GM21786 (cell line): ENCODE measurements around the gene EHD1.
"Not testable (repeated sequence)": the region's sequence is repeated elsewhere in the genome, so short reads cannot be mapped to it uniquely, and the experiment has no call there.

Experiments
- ATAC-seq: cut with Tn5 transposase; IDR thresholded peaks from one replicate; pipeline ENCODE4 v1.9.1; 2021; ENCODE audit not compliant: unreplicated experiment

The EHD1 gene

GRCh38 chr11:64832467-64833197, 45.8 kb downstream of the EHD1 start:
- ATAC-seq: no peak

- no peak for ATAC-seq
Measured at GRCh38 chr11:64831411-64831891, 47.0 kb downstream of the EHD1 start.

GRCh38 chr11:64829536-64830251, 48.7 kb downstream of the EHD1 start:
- ATAC-seq: no peak

- ATAC-seq: no peak
Measured at GRCh38 chr11:64827451-64827839, 51.0 kb downstream of the EHD1 start.

- ATAC-seq: no peak
Measured at GRCh38 chr11:64826578-64827450, 51.6 kb downstream of the EHD1 start.

- ATAC-seq: no peak
Measured at GRCh38 chr11:64826062-64826461, 52.4 kb downstream of the EHD1 start.

GRCh38 chr11:64823568-64824119, 54.8 kb downstream of the EHD1 start:
- ATAC-seq: no peak

- ATAC-seq: no peak
Measured at GRCh38 chr11:64817476-64817875, 60.9 kb downstream of the EHD1 start.

GRCh38 chr11:64815433-64815832, 63.0 kb downstream of the EHD1 start:
- not testable (repeated sequence) for ATAC-seq

- ATAC-seq: peak; percentile 67
Measured at GRCh38 chr11:64814712-64815187, 63.7 kb downstream of the EHD1 start.

GRCh38 chr11:64813826-64814225, 64.6 kb downstream of the EHD1 start:
- ATAC-seq: no peak

GRCh38 chr11:64810891-64811272, 67.5 kb downstream of the EHD1 start:
- no peak for ATAC-seq

- ATAC-seq: peak; percentile 50
Measured at GRCh38 chr11:64810271-64810890, 68.0 kb downstream of the EHD1 start, which contains the start of gene MEN1. Gene MEN1, minus strand, starts transcription at chr11:64810551. Its CDS starts 442 bp downstream, at chr11:64810109.

GRCh38 chr11:64809781-64810241, 68.6 kb downstream of the EHD1 start:
- ATAC-seq: no peak

- no peak for ATAC-seq
Measured at GRCh38 chr11:64805481-64805880, 72.9 kb downstream of the EHD1 start.

GRCh38 chr11:64804346-64805210, 73.8 kb downstream of the EHD1 start:
- ATAC-seq: no peak

GRCh38 chr11:64803846-64804345, 74.5 kb downstream of the EHD1 start:
- no peak for ATAC-seq

- ATAC-seq: no peak
Measured at GRCh38 chr11:64803158-64803845, 75.1 kb downstream of the EHD1 start, which contains the start of gene MAP4K2. Gene MAP4K2, minus strand, starts transcription at chr11:64803214. Its CDS starts 65 bp downstream, at chr11:64803149.
